Ectodermal cell (in vitro differentiated cells): ENCODE measurements around the gene OVCH1.

Experiments
- H3K27ac ChIP-seq: 2 replicates; pipeline ENCODE4 v1.7.0; 2013; ENCODE audit warnings: mild to moderate bottlenecking, low read depth, low read length; ENCODE audit not compliant: insufficient read depth, poor library complexity, severe bottlenecking
- H3K27me3 ChIP-seq: 2 replicates; pipeline ENCODE4 v1.7.0; 2013; ENCODE audit warnings: mild to moderate bottlenecking, low read length; ENCODE audit not compliant: insufficient read depth, control insufficient read depth, poor library complexity, severe bottlenecking
- H3K36me3 ChIP-seq: one replicate; pipeline ENCODE4 v1.7.0; 2013; ENCODE audit warnings: low read length; ENCODE audit not compliant: control insufficient read depth, insufficient read depth
- H3K4me1 ChIP-seq: one replicate; pipeline ENCODE4 v1.7.0; 2013; ENCODE audit warnings: low read length; ENCODE audit not compliant: control insufficient read depth, insufficient read depth
- H3K4me3 ChIP-seq: 2 replicates; pipeline ENCODE4 v1.7.0; 2013; ENCODE audit warnings: low read depth, low read length, control low read depth; ENCODE audit not compliant: insufficient read depth
- H3K9me3 ChIP-seq: 2 replicates; pipeline ENCODE4 v1.7.0; 2013; ENCODE audit warnings: mild to moderate bottlenecking, low read length, moderate library complexity; ENCODE audit not compliant: control insufficient read depth
- WGBS, 2 experiments: methylation state at CpG; one replicate each; pipeline ENCODE4 v1.1.7; 2013; ENCODE audit warnings: missing lambda C conversion rate in 2 of 2; 5-methylcytosine and 5-hydroxymethylcytosine counted together

OVCH1 gene

GRCh38 chr12:29505122-29505521 is 7.6 kb upstream of the OVCH1 start:
- H3K27ac ChIP-seq = no peak overlapping the region
- 98 to 100% methylated on average over 3 of the region's 3 CpGs for WGBS, 2 experiments
- no peak overlapping the region for H3K4me3 ChIP-seq
- no peaks in the 10 kb centered on the region for H3K36me3 ChIP-seq
- no peaks in the 10 kb centered on the region for H3K27me3 ChIP-seq
- no peaks in the 10 kb centered on the region for H3K9me3 ChIP-seq
- peaks cover 14% of the 10 kb centered on the region for H3K4me1 ChIP-seq

DNA sequence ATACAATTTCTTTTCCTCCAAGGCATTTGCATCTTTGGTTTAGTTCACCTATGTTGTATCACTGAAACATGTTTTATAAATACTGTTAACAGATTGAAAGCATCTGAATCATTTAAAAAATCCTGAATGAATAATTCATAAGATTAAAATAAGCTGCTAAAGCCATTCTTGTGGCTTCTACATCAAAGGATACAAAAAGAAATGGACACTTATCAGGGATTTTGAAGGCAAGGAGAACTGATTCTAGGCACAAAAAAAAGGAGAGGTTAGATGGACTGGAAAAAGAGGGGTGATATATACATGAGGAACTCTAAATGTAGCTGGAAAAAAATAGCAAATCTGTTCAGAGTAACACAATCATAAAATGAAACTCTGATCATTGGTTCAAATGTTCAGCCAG is 5.8 kb upstream of the OVCH1 start:
- no peaks in the 10 kb centered on the region for H3K36me3 ChIP-seq
- no peaks in the 10 kb centered on the region for H3K27me3 ChIP-seq
- no peak overlapping the region for H3K4me3 ChIP-seq

DNA sequence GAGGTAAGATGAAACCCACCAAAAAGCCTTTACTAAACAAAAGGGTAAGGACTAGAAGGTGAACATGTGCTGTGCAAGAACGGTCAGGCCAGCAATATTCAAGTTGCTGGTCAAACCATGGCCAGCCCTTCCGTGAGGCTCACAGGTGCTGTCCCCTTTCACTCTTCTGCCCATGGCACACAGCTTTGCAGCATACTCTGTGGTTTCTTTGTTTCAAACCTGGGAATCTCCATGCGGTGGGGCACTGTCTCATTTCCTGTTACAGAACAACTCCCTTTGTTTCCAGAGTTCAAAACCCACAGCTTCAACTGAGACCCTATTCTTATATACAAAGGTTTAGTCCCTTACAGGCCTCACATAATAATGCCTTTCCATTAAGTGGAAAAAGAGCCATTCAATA is 1.7 kb upstream of the OVCH1 start:
- Histone ChIP-seq H3K36me3 (no peaks in the 10 kb centered on the region), H3K27me3 (no peaks in the 10 kb centered on the region), H3K9me3 (no peaks in the 10 kb centered on the region), H3K27ac (no peak overlapping the region), H3K4me3 (no peak overlapping the region), H3K4me1 (no peaks in the 10 kb centered on the region)
- 92% methylated on average over 3 of the region's 3 CpGs for WGBS, 2 experiments

More for the DNA sequence above, 5.8 kb upstream of the OVCH1 start:
- Histone ChIP-seq H3K4me1 (peaks cover 13% of the 10 kb centered on the region), H3K9me3 (no peaks in the 10 kb centered on the region), H3K27ac (no peak overlapping the region)

DNA sequence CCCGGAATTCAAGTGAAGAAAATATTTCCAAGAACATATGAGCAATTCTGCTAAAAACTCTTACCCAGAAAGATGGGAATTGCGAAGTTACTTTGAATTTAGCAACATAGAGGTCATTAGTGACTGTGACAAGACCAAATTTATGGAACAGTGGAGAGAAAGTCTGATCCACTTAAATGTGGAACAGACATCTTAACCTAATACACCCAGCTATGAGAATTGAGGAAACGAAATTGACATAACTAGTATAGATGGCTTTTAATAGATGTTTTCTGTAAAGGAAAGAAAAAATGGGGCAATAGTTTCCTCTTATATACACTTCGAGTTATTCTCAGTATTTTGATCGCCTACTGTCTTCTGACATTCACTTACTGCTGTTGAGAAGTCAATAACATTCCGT is 4.6 kb downstream of the OVCH1 start:
- H3K27ac ChIP-seq = no peak overlapping the region
- no peaks in the 10 kb centered on the region for H3K27me3 ChIP-seq
- no peaks in the 10 kb centered on the region for H3K9me3 ChIP-seq
- H3K4me1 ChIP-seq = no peaks in the 10 kb centered on the region
- H3K36me3 ChIP-seq = no peaks in the 10 kb centered on the region
- H3K4me3 ChIP-seq = no peak overlapping the region
- WGBS, 2 experiments = 84 to 100% methylated on average over 6 of the region's 6 CpGs

GRCh38 chr12:29486972-29487371 is 10.5 kb downstream of the OVCH1 start:
- no peaks in the 10 kb centered on the region for H3K36me3 ChIP-seq
- H3K27me3 ChIP-seq = no peaks in the 10 kb centered on the region
- no peaks in the 10 kb centered on the region for H3K9me3 ChIP-seq
- no peaks in the 10 kb centered on the region for H3K4me1 ChIP-seq
- WGBS, 2 experiments = 94 to 96% methylated on average over 2 of the region's 2 CpGs
- H3K4me3 ChIP-seq = no peak overlapping the region
- no peak overlapping the region for H3K27ac ChIP-seq

GRCh38 chr12:29463198-29463597 is 34.3 kb downstream of the OVCH1 start:
- Histone ChIP-seq H3K4me3 (no peak overlapping the region), H3K36me3 (no peaks in the 10 kb centered on the region), H3K9me3 (no peaks in the 10 kb centered on the region), H3K27ac (no peak overlapping the region), H3K4me1 (no peaks in the 10 kb centered on the region), H3K27me3 (no peaks in the 10 kb centered on the region)
- WGBS, 2 experiments = 91 to 95% methylated on average over 4 of the region's 4 CpGs

- Histone ChIP-seq H3K27me3 (no peaks in the 10 kb centered on the region), H3K36me3 (no peaks in the 10 kb centered on the region), H3K4me3 (no peak overlapping the region), H3K4me1 (no peaks in the 10 kb centered on the region), H3K9me3 (no peaks in the 10 kb centered on the region), H3K27ac (no peak overlapping the region)
- WGBS, 2 experiments = 86 to 95% methylated on average over 1 to 2 of the region's 2 CpGs
Measured at GRCh38 chr12:29460082-29460481, 37.4 kb downstream of the OVCH1 start.

GRCh38 chr12:29455087-29455486 is 42.4 kb downstream of the OVCH1 start:
- 81 to 90% methylated on average over 1 of the region's 1 CpG for WGBS, 2 experiments
- H3K27me3 ChIP-seq = no peaks in the 10 kb centered on the region
- no peak overlapping the region for H3K27ac ChIP-seq
- H3K4me3 ChIP-seq = no peak overlapping the region
- no peaks in the 10 kb centered on the region for H3K9me3 ChIP-seq
- H3K36me3 ChIP-seq = no peaks in the 10 kb centered on the region
- H3K4me1 ChIP-seq = no peaks in the 10 kb centered on the region

GRCh38 chr12:29451888-29452287 is 45.6 kb downstream of the OVCH1 start:
- no peak overlapping the region for H3K27ac ChIP-seq
- H3K9me3 ChIP-seq = no peaks in the 10 kb centered on the region
- H3K36me3 ChIP-seq = no peaks in the 10 kb centered on the region
- H3K4me1 ChIP-seq = no peaks in the 10 kb centered on the region
- H3K27me3 ChIP-seq = no peaks in the 10 kb centered on the region
- WGBS, 2 experiments = 89 to 96% methylated on average over 2 of the region's 2 CpGs
- H3K4me3 ChIP-seq = no peak overlapping the region

DNA sequence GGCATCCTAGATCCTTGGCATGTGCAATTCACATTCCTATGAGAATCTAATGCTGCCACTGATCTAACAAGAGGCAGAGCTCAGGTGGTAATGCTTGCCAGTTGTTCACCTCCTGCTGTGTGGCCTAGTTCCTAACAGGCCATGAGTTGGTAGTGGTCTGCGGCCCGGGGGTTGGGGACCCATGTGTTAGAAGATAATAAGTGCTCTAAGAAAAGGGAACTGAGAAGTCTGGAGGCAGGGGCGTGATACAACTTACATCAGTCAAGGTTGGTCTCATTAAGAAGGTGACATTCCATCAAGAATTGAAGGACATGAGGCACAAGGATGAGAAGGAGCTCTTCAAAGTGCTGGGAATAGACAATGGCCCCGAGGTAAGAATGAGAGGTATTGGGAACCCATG is 49.3 kb downstream of the OVCH1 start:
- 94 to 98% methylated on average over 4 of the region's 4 CpGs for WGBS, 2 experiments
- Histone ChIP-seq H3K27ac (no peak overlapping the region), H3K4me1 (no peaks in the 10 kb centered on the region), H3K27me3 (no peaks in the 10 kb centered on the region), H3K36me3 (no peaks in the 10 kb centered on the region), H3K4me3 (no peak overlapping the region), H3K9me3 (no peaks in the 10 kb centered on the region)

GRCh38 chr12:29447285-29447975 is 50.1 kb downstream of the OVCH1 start:
- Histone ChIP-seq H3K4me3 (no peak overlapping the region), H3K27me3 (no peaks in the 10 kb centered on the region), H3K4me1 (no peaks in the 10 kb centered on the region), H3K27ac (no peak overlapping the region), H3K9me3 (no peaks in the 10 kb centered on the region), H3K36me3 (no peaks in the 10 kb centered on the region)
- WGBS, 2 experiments = 59 to 66% methylated on average over 2 of the region's 2 CpGs
